SK-N-SH (cell line): ENCODE data around the gene ATP5MC3. TPM values are rescaled to one million over a fixed set of nuclear protein-coding genes. Genes with fewer than 3 reads are reported as not detected.
A peak's percentile ranks its signal among the peaks of the same experiment; 100 is the strongest.
"Not testable (repeated sequence)": the region's sequence is repeated elsewhere in the genome, so short reads cannot be mapped to it uniquely, and the experiment has no call there.

Source experiments
- CTCF ChIA-PET: fragments of 300-600, 350-600 bp; formaldehyde crosslinking; extraction: SDS; loops from one replicate; lab custom pipeline; 2021; lab: Yijun Ruan, JAX
- POLR2A ChIA-PET: fragments of 350-600 bp; sonication (Branson Sonifier 250); formaldehyde crosslinking; extraction: SDS; loops from one replicate; lab custom pipeline; 2020; ENCODE audit warnings: antibody characterized with exemption, inconsistent platforms; lab: Yijun Ruan, JAX
- DNase-seq: peaks from one replicate; pipeline ENCODE4 v3.0.0; 2012
- H2AFZ ChIP-seq: fragments of 200-600 bp; sonication (generic); 2 replicates; pipeline ENCODE4 v1.8.1; 2016; ENCODE audit warnings: antibody characterized with exemption, mild to moderate bottlenecking, low read depth
- H3F3A ChIP-seq: fragments of 200-600 bp; sonication (generic); replicated peaks from 2 replicates; pipeline ENCODE3; 2016; ENCODE audit warnings: antibody characterized with exemption, mild to moderate bottlenecking; ENCODE audit not compliant: insufficient read depth
- H3K27ac ChIP-seq, 2 experiments: fragments of 200-500 bp in 1 of 2; fragments of 200-600 bp in 1 of 2; sonication (Bioruptor generic) in 1 of 2; sonication (generic), shearing (Covaris generic) in 1 of 2; 2 replicates each; pipeline versions ENCODE4 v1.5.1 to v1.6.1; 2014 to 2016; ENCODE audit warnings: low read depth in 2 of 2, inconsistent platforms in 1 of 2, low read length in 1 of 2, mild to moderate bottlenecking in 1 of 2, mixed read lengths in 1 of 2
- H3K27me3 ChIP-seq: fragments of 200-600 bp; sonication (generic), shearing (Covaris generic); 2 replicates; pipeline ENCODE4 v1.6.1; 2016; ENCODE audit warnings: mixed run types; ENCODE audit not compliant: insufficient read depth
- H3K36me3 ChIP-seq, 2 experiments: fragments of 200-500 bp in 1 of 2; fragments of 200-600 bp in 1 of 2; sonication (Bioruptor generic) in 1 of 2; sonication (generic) in 1 of 2; replicated peaks in 1 of 2; 2 replicates each; pipeline versions ENCODE3 to v1.5.1; 2014 to 2016; ENCODE audit warnings: low read length in 1 of 2, mild to moderate bottlenecking in 1 of 2; ENCODE audit not compliant: insufficient read depth in 2 of 2, control insufficient read depth in 1 of 2
- H3K4me1 ChIP-seq, 2 experiments: fragments of 200-500 bp in 1 of 2; fragments of 200-600 bp in 1 of 2; sonication (Bioruptor generic) in 1 of 2; sonication (generic), shearing (Covaris generic) in 1 of 2; 2 replicates each; pipeline versions ENCODE4 v1.5.1 to v1.6.1; 2014 to 2016; ENCODE audit warnings: low read depth in 1 of 2, low read length in 1 of 2, mixed run types in 1 of 2; ENCODE audit not compliant: insufficient read depth in 2 of 2, control insufficient read depth in 1 of 2
- H3K4me2 ChIP-seq: fragments of 200-600 bp; sonication (generic), shearing (Covaris generic); 2 replicates; pipeline ENCODE4 v1.6.1; 2017; ENCODE audit warnings: mixed run types
- H3K4me3 ChIP-seq, 2 experiments: fragments of 200-500 bp in 1 of 2; fragments of 200-600 bp in 1 of 2; sonication (Bioruptor generic) in 1 of 2; sonication (generic), shearing (Covaris generic) in 1 of 2; 2 replicates each; pipeline versions ENCODE4 v1.5.1 to v1.8.1; 2014 to 2016; ENCODE audit warnings: low read depth in 2 of 2, inconsistent platforms in 1 of 2, low read length in 1 of 2, mild to moderate bottlenecking in 1 of 2, mixed read lengths in 1 of 2, moderate library complexity in 1 of 2
- H3K79me2 ChIP-seq: fragments of 200-600 bp; sonication (generic); 2 replicates; pipeline ENCODE4 v1.8.1; 2017; ENCODE audit warnings: mild to moderate bottlenecking; ENCODE audit not compliant: insufficient read depth
- H3K9ac ChIP-seq: fragments of 200-600 bp; sonication (generic); 2 replicates; pipeline ENCODE4 v1.6.1; 2017; ENCODE audit warnings: mixed run types
- H3K9me2 ChIP-seq: fragments of 200-600 bp; sonication (generic); 2 replicates; pipeline ENCODE4 v1.6.1; 2017; ENCODE audit warnings: mixed run types
- H3K9me3 ChIP-seq: fragments of 200-600 bp; sonication (generic); 2 replicates; pipeline ENCODE4 v1.6.1; 2017; ENCODE audit warnings: mixed run types, mild to moderate bottlenecking, moderate library complexity
- H4K20me1 ChIP-seq: fragments of 200-600 bp; sonication (generic); 2 replicates; pipeline ENCODE4 v1.6.1; 2017; ENCODE audit warnings: mild to moderate bottlenecking, mixed run types; ENCODE audit not compliant: insufficient read depth
- CHD2 ChIP-seq: fragments of 150-350 bp; IDR thresholded peaks from 2 replicates; pipeline ENCODE4 v1.6.1; 2018; ENCODE audit warnings: low read length; ENCODE audit not compliant: partially characterized antibody
- ELF1 ChIP-seq: IDR thresholded peaks from 2 replicates; pipeline ENCODE4 v1.4.0; 2012
- EP300 ChIP-seq, 2 experiments: IDR thresholded peaks; 2 replicates each; pipeline versions ENCODE4 v1.4.0 to v1.6.1; 2012; ENCODE audit warnings: borderline replicate concordance in 1 of 2, low read depth in 1 of 2, low read length in 1 of 2
- GABPA ChIP-seq: IDR thresholded peaks from 2 replicates; pipeline ENCODE4 v1.4.0; 2012; ENCODE audit warnings: low read depth, mild to moderate bottlenecking
- IRF3 ChIP-seq: fragments of 150-350 bp; IDR thresholded peaks from 2 replicates; pipeline ENCODE4 v1.6.1; 2016; ENCODE audit warnings: mild to moderate bottlenecking, low read depth, low read length
- JUND ChIP-seq: IDR thresholded peaks from 2 replicates; pipeline ENCODE4 v1.4.0; 2012
- MXI1 ChIP-seq: IDR thresholded peaks from 2 replicates; pipeline ENCODE4 v1.6.1; 2012; ENCODE audit warnings: mild to moderate bottlenecking, low read depth, low read length, improper control_type of control experiment
- NRF1 ChIP-seq: IDR thresholded peaks from 2 replicates; pipeline ENCODE4 v1.6.1; 2012; ENCODE audit warnings: low read depth, mild to moderate bottlenecking, low read length
- PBX3 ChIP-seq: IDR thresholded peaks from 2 replicates; pipeline ENCODE4; 2012
- POLR2AphosphoS5 ChIP-seq: IDR thresholded peaks from 2 replicates; pipeline ENCODE4 v1.6.1; 2012; ENCODE audit warnings: low read depth, low read length
- RAD21 ChIP-seq: IDR thresholded peaks from 2 replicates; pipeline ENCODE4 v1.6.1; 2012; ENCODE audit warnings: mild to moderate bottlenecking, low read length
- RCOR1 ChIP-seq: fragments of 150-350 bp; IDR thresholded peaks from 2 replicates; pipeline ENCODE4 v1.6.1; 2017; ENCODE audit warnings: antibody characterized with exemption, low read length
- RFX5 ChIP-seq: IDR thresholded peaks from 2 replicates; pipeline ENCODE4 v1.6.1; 2012; ENCODE audit warnings: mild to moderate bottlenecking, improper control_type of control experiment, low read length
- SIN3A ChIP-seq: IDR thresholded peaks from 2 replicates; pipeline ENCODE4 v1.6.1; 2012; ENCODE audit warnings: low read depth, mild to moderate bottlenecking, low read length, moderate library complexity, borderline replicate concordance
- TAF1 ChIP-seq: IDR thresholded peaks from 2 replicates; pipeline ENCODE4 v1.6.1; 2012; ENCODE audit warnings: low read depth, mild to moderate bottlenecking, low read length, moderate library complexity, borderline replicate concordance
- TEAD4 ChIP-seq: IDR thresholded peaks from 2 replicates; pipeline ENCODE4 v1.4.0; 2012; ENCODE audit warnings: mild to moderate bottlenecking, borderline replicate concordance; ENCODE audit not compliant: insufficient read depth
- ZBTB33 ChIP-seq: IDR thresholded peaks from 2 replicates; pipeline ENCODE4 v1.4.0; 2012; ENCODE audit warnings: low read depth, borderline replicate concordance
- WGBS: methylation state at CpG from one replicate; pipeline ENCODE4 v1.1.6; 2017; ENCODE audit warnings: low lambda C conversion rate; 5-methylcytosine and 5-hydroxymethylcytosine counted together
- polyA plus RNA-seq, 3 experiments: library from polyadenylated mRNA; depleted of rRNA; stranded (reverse); fragments of >200 nt; gene quantifications; 2 replicates each; pipeline ENCODE4 v1.2.3, GENCODE V29; 2012
- TF ChIP-seq, protein P1 (sequence below): IDR thresholded peaks from 2 replicates; pipeline ENCODE4 v1.4.0; 2012; ENCODE audit warnings: low read depth, borderline replicate concordance
- TF ChIP-seq, protein P2 (sequence below): fragments of 200-600 bp; sonication (generic); IDR thresholded peaks from 2 replicates; pipeline ENCODE4 v1.6.1; 2017; ENCODE audit warnings: antibody characterized with exemption, mild to moderate bottlenecking, moderate library complexity

The ATP5MC3 gene
- polyA plus RNA-seq, 1 of the 3 experiments (the other 2 are of a cell fraction) = 365 TPM

GRCh38 chr2:175181104-175181876 is at the start of gene ATP5MC3 (continued):
- TF ChIP-seq TEAD4 (no peak), SIN3A (peak; percentile 5; the same call in 1 of the 2 replicates), NRF1 (peak; percentile 74), CHD2 (peak; percentile 66), RAD21 (no peak), RCOR1 (no peak), ELF1 (peak; percentile 80; the same call in 1 of the 2 replicates), TAF1 (peak; percentile 88), IRF3 (no peak), GABPA (0 out of 2 replicates have a peak, but pooled peaks have one; percentile 26)
- TF ChIP-seq, protein P1, sequence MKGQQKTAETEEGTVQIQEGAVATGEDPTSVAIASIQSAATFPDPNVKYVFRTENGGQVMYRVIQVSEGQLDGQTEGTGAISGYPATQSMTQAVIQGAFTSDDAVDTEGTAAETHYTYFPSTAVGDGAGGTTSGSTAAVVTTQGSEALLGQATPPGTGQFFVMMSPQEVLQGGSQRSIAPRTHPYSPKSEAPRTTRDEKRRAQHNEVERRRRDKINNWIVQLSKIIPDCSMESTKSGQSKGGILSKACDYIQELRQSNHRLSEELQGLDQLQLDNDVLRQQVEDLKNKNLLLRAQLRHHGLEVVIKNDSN = no peak

GRCh38 chr2:175228601-175229000 is 47.1 kb upstream of the ATP5MC3 start:
- H3K9ac ChIP-seq, H4K20me1 ChIP-seq, DNase-seq, H3K36me3 ChIP-seq, H2AFZ ChIP-seq, H3K9me3 ChIP-seq, H3K4me1 ChIP-seq, H3K4me3 ChIP-seq, H3K9me2 ChIP-seq, POLR2A ChIA-PET, H3F3A ChIP-seq, H3K4me2 ChIP-seq, H3K27ac ChIP-seq, H3K79me2 ChIP-seq, H3K27me3 ChIP-seq: not testable (repeated sequence)
- WGBS = 61% methylated on average over 4 of the region's 4 CpGs
- CTCF ChIA-PET = interaction anchor here (0.9 to 1.4 kb wide), 2 partner anchors 11 to 23 kb away, joined by 3 to 6 read pairs; no protein-coding TSS in a partner anchor

DNA sequence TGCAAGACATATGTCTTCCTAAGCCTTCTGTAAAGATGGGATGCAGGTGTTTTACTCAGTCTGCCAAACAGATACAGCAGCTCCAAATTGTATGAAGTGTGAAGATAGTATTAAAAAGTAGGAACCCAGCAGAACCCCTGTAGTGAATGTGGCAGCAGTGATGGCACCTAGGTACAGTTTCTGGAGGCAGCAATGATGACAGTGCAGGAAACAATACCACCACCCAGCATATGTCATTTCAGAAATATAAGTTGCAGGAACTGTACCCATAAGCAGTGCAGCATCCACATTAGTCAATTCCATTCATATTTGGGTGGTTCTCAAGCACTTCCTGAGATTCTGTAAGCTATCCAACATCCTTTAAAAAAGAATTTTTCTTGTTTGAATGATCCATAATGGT is 46.7 kb upstream of the ATP5MC3 start:
- Histone ChIP-seq H4K20me1 (no peaks in the 10 kb centered on the region; the same call in 1 of the 2 replicates), H3K4me3 (no peak overlapping the region), H3K9me2 (no peaks in the 10 kb centered on the region), H3K9me3 (no peaks in the 10 kb centered on the region), H3K27me3 (no peaks in the 10 kb centered on the region; the same call in 1 of the 2 replicates), H3F3A (peaks cover 4% of the 10 kb centered on the region), H3K4me1 (no peaks in the 10 kb centered on the region), H3K4me2 (no peak overlapping the region), H2AFZ (no peak overlapping the region), H3K9ac (no peak overlapping the region), H3K36me3 (no peaks in the 10 kb centered on the region), H3K27ac (no peak overlapping the region), H3K79me2 (no peaks in the 10 kb centered on the region)
- CTCF ChIA-PET = interaction anchor here (0.9 to 1.4 kb wide), 3 partner anchors 11 to 23 kb away, joined by 3 to 6 read pairs (median 5); no protein-coding TSS in a partner anchor
- no peak for DNase-seq
- POLR2A ChIA-PET = no interaction called here
- TF ChIP-seq RCOR1 (no peak), EP300 (IDR thresholded peaks at IDR 0.05; ENCODE audit: borderline replicate concordance in 1 of 2, low read depth in 1 of 2, low read length in 1 of 2) (no peak), ZBTB33 (no peak), POLR2AphosphoS5 (no peak), PBX3 (no peak), JUND (no peak), RFX5 (no peak), MXI1 (no peak)
- TF ChIP-seq, protein P2, sequence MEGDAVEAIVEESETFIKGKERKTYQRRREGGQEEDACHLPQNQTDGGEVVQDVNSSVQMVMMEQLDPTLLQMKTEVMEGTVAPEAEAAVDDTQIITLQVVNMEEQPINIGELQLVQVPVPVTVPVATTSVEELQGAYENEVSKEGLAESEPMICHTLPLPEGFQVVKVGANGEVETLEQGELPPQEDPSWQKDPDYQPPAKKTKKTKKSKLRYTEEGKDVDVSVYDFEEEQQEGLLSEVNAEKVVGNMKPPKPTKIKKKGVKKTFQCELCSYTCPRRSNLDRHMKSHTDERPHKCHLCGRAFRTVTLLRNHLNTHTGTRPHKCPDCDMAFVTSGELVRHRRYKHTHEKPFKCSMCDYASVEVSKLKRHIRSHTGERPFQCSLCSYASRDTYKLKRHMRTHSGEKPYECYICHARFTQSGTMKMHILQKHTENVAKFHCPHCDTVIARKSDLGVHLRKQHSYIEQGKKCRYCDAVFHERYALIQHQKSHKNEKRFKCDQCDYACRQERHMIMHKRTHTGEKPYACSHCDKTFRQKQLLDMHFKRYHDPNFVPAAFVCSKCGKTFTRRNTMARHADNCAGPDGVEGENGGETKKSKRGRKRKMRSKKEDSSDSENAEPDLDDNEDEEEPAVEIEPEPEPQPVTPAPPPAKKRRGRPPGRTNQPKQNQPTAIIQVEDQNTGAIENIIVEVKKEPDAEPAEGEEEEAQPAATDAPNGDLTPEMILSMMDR = no peak
